H9 (cell line): ENCODE measurements around the gene ABHD16B. TPM values are rescaled to one million over a fixed set of nuclear protein-coding genes. Genes with fewer than 3 reads are reported as not detected.

Experiments used
- DNase-seq: peaks from one replicate; pipeline ENCODE4 v3.0.0-alpha.2; 2017
- H2AFZ ChIP-seq: one replicate; pipeline ENCODE4 v1.6.1; 2013; ENCODE audit warnings: mild to moderate bottlenecking, low read length, control low read depth, moderate library complexity
- H2AK5ac ChIP-seq: 2 replicates; pipeline ENCODE4 v1.6.1; 2013; ENCODE audit warnings: low read length, control low read depth, mixed read lengths; ENCODE audit not compliant: insufficient read length
- H2BK120ac ChIP-seq: one replicate; pipeline ENCODE4 v1.6.1; 2013; ENCODE audit warnings: low read depth, mild to moderate bottlenecking, low read length, control low read depth, inconsistent platforms; ENCODE audit not compliant: poor library complexity, severe bottlenecking
- H2BK12ac ChIP-seq: 2 replicates; pipeline ENCODE4 v1.6.1; 2013; ENCODE audit warnings: low read length, control low read depth, mixed read lengths, low read depth; ENCODE audit not compliant: insufficient read length
- H2BK15ac ChIP-seq: 2 replicates; pipeline ENCODE4 v1.6.1; 2013; ENCODE audit warnings: low read depth, low read length, control low read depth
- H2BK20ac ChIP-seq: one replicate; pipeline ENCODE4 v1.6.1; 2013; ENCODE audit warnings: low read depth, mild to moderate bottlenecking, low read length, control low read depth, inconsistent platforms; ENCODE audit not compliant: poor library complexity, severe bottlenecking
- H2BK5ac ChIP-seq: 2 replicates; pipeline ENCODE4 v1.6.1; 2013; ENCODE audit warnings: low read length, control low read depth, mixed read lengths; ENCODE audit not compliant: insufficient read length
- H3K14ac ChIP-seq: 2 replicates; pipeline ENCODE4 v1.6.1; 2013; ENCODE audit warnings: low read length, control low read depth; ENCODE audit not compliant: insufficient read depth
- H3K18ac ChIP-seq: 2 replicates; pipeline ENCODE4 v1.6.1; 2013; ENCODE audit warnings: low read depth, mild to moderate bottlenecking, mixed read lengths, low read length, control low read depth; ENCODE audit not compliant: insufficient read length
- H3K23ac ChIP-seq: 2 replicates; pipeline ENCODE4 v1.6.1; 2013; ENCODE audit warnings: low read length, control low read depth, mixed read lengths, low read depth; ENCODE audit not compliant: insufficient read length
- H3K23me2 ChIP-seq: 2 replicates; pipeline ENCODE4 v1.6.1; 2013; ENCODE audit warnings: low read depth, mild to moderate bottlenecking, mixed read lengths, low read length, control low read depth; ENCODE audit not compliant: insufficient read length, poor library complexity, severe bottlenecking
- H3K27ac ChIP-seq: 2 replicates; pipeline ENCODE4 v1.5.1; 2013; ENCODE audit warnings: low read length, control low read depth, mixed read lengths, low read depth; ENCODE audit not compliant: insufficient read length
- H3K27me3 ChIP-seq: 2 replicates; pipeline ENCODE4 v1.6.1; 2013; ENCODE audit warnings: low read length, control low read depth, inconsistent platforms; ENCODE audit not compliant: insufficient read depth
- H3K4ac ChIP-seq: 2 replicates; pipeline ENCODE4 v1.6.1; 2013; ENCODE audit warnings: low read depth, mild to moderate bottlenecking, control low read depth, inconsistent platforms, low read length, moderate library complexity
- H3K4me1 ChIP-seq: 2 replicates; pipeline ENCODE4 v1.6.1; 2013; ENCODE audit warnings: low read length, control low read depth, inconsistent platforms; ENCODE audit not compliant: insufficient read depth
- H3K4me2 ChIP-seq: 2 replicates; pipeline ENCODE4 v1.6.1; 2013; ENCODE audit warnings: low read length, control low read depth, mixed read lengths; ENCODE audit not compliant: insufficient read length, insufficient read depth
- H3K56ac ChIP-seq: 2 replicates; pipeline ENCODE4 v1.6.1; 2013; ENCODE audit warnings: low read depth, mild to moderate bottlenecking, mixed read lengths, low read length, control low read depth; ENCODE audit not compliant: insufficient read length
- H3K79me1 ChIP-seq: 2 replicates; pipeline ENCODE4 v1.6.1; 2013; ENCODE audit warnings: low read depth, mild to moderate bottlenecking, moderate library complexity, low read length, control low read depth, inconsistent platforms; ENCODE audit not compliant: insufficient read depth, poor library complexity, severe bottlenecking
- H3K79me2 ChIP-seq: 2 replicates; pipeline ENCODE4 v1.6.1; 2013; ENCODE audit warnings: low read length, control low read depth, inconsistent platforms; ENCODE audit not compliant: insufficient read depth
- H3K9ac ChIP-seq: 2 replicates; pipeline ENCODE4 v1.6.1; 2013; ENCODE audit warnings: low read length, control low read depth, mixed read lengths; ENCODE audit not compliant: insufficient read length; ENCODE audit errors: extremely low read depth
- H3K9me3 ChIP-seq: one replicate; pipeline ENCODE4 v1.6.1; 2013; ENCODE audit warnings: low read depth, low read length, inconsistent platforms; ENCODE audit not compliant: control insufficient read depth
- H3T11ph ChIP-seq: one replicate; pipeline ENCODE4 v1.6.1; 2013; ENCODE audit warnings: mild to moderate bottlenecking, low read length, control low read depth, inconsistent platforms
- H4K20me1 ChIP-seq: one replicate; pipeline ENCODE4 v1.6.1; 2013; ENCODE audit not compliant: control insufficient read depth, insufficient read length, insufficient read depth
- H4K5ac ChIP-seq: 2 replicates; pipeline ENCODE4 v1.6.1; 2013; ENCODE audit warnings: low read depth, mild to moderate bottlenecking, mixed read lengths, low read length, control low read depth; ENCODE audit not compliant: insufficient read length
- H4K8ac ChIP-seq: replicated peaks from 2 replicates; pipeline ENCODE4 v1.6.1; 2013; ENCODE audit warnings: low read length, control low read depth, mixed read lengths, low read depth; ENCODE audit not compliant: insufficient read length
- H4K91ac ChIP-seq: 2 replicates; pipeline ENCODE4 v1.6.1; 2013; ENCODE audit warnings: low read depth, mild to moderate bottlenecking, moderate library complexity, mixed read lengths, low read length, control low read depth; ENCODE audit not compliant: insufficient read length
- H3K27ac Mint-ChIP-seq, 3 experiments: 2 replicates in 2 of 3; 3 replicates in 1 of 3; pipeline ENCODE4 v1.8.0; 2020 to 2021; ENCODE audit warnings: mixed read lengths in 3 of 3, mild to moderate bottlenecking in 1 of 3, moderate library complexity in 1 of 3
- H3K27me3 Mint-ChIP-seq: 2 replicates; pipeline ENCODE4 v1.8.0; 2021; ENCODE audit warnings: low read depth, mild to moderate bottlenecking, moderate library complexity, mixed read lengths
- H3K36me3 Mint-ChIP-seq, 3 experiments: 2 replicates in 2 of 3; 3 replicates in 1 of 3; pipeline ENCODE4 v1.8.0; 2020 to 2021; ENCODE audit warnings: low read depth in 3 of 3, mixed read lengths in 3 of 3; ENCODE audit not compliant: insufficient read depth in 1 of 3
- H3K4me1 Mint-ChIP-seq, 2 experiments: 2 replicates each; pipeline ENCODE4 v1.8.0; 2020; ENCODE audit warnings: mixed read lengths in 2 of 2
- H3K4me3 Mint-ChIP-seq, 2 experiments: 2 replicates in 1 of 2; 3 replicates in 1 of 2; pipeline ENCODE4 v1.8.0; 2020 to 2021; ENCODE audit warnings: mild to moderate bottlenecking in 2 of 2, mixed read lengths in 2 of 2, moderate library complexity in 1 of 2
- H3K9me3 Mint-ChIP-seq, 2 experiments: 2 replicates in 1 of 2; 3 replicates in 1 of 2; pipeline ENCODE4 v1.8.0; 2020; ENCODE audit warnings: mild to moderate bottlenecking in 2 of 2, mixed read lengths in 2 of 2, moderate library complexity in 1 of 2
- WGBS: extraction: QIAGEN DNeasy Blood & Tissue Kit; methylation state at CpG from one replicate; pipeline ENCODE4 v1.1.7; 2013; ENCODE audit warnings: missing lambda C conversion rate, low lambda C conversion rate, mixed read lengths; ENCODE audit not compliant: insufficient read length; ENCODE audit errors: extremely low coverage; 5-methylcytosine and 5-hydroxymethylcytosine counted together
- total RNA-seq: library from RNA; stranded (reverse); gene quantifications from 2 replicates; pipeline ENCODE4 v1.2.1, GENCODE V29; 2021
- TF ChIP-seq, protein P1 (sequence below): fragments of 200-600 bp; sonication (generic); conservative IDR thresholded peaks from 3 replicates; pipeline ENCODE4 v1.8.0; 2021; ENCODE audit warnings: antibody characterized with exemption, mild to moderate bottlenecking

Gene ABHD16B
- total RNA-seq, 1 experiment from 2014 or later, result not detected

GRCh38 chr20:63893999-63894357 is 32.7 kb downstream of the ABHD16B start:
- H2BK15ac ChIP-seq, result no peak overlapping the region
- no peaks in the 10 kb centered on the region for H3K27me3 ChIP-seq
- peak overlapping the region; percentile 85 for H3K4me2 ChIP-seq
- no peak overlapping the region for H3K27ac ChIP-seq
- H2BK5ac ChIP-seq, result no peak overlapping the region
- Mint-ChIP-seq H3K9me3 (no peaks in the 10 kb centered on the region), H3K4me3 (peak overlapping the region; percentile 57 to 78), H3K27me3 (no peaks in the 10 kb centered on the region), H3K27ac (no peak overlapping the region), H3K4me1 (peaks cover 16 to 17% of the 10 kb centered on the region in 2 experiments), H3K36me3 (peaks cover 0 to 31% (median 24%) of the 10 kb centered on the region in 3 experiments; a peak in 5 of 7 replicates)
- H3K23me2 ChIP-seq, result peaks cover 6% of the 10 kb centered on the region
- H3K4me1 ChIP-seq, result 0 out of 2 replicates have a peak, but pooled peaks cover 2% of the 10 kb centered on the region
- no peak overlapping the region for H3K14ac ChIP-seq
- no peaks in the 10 kb centered on the region for H3K9me3 ChIP-seq
- no peak overlapping the region for H2BK20ac ChIP-seq
- no peak overlapping the region for H2BK12ac ChIP-seq
- no peak overlapping the region for H2AFZ ChIP-seq
- H4K8ac ChIP-seq, result no peak overlapping the region
- TF ChIP-seq, protein P1, sequence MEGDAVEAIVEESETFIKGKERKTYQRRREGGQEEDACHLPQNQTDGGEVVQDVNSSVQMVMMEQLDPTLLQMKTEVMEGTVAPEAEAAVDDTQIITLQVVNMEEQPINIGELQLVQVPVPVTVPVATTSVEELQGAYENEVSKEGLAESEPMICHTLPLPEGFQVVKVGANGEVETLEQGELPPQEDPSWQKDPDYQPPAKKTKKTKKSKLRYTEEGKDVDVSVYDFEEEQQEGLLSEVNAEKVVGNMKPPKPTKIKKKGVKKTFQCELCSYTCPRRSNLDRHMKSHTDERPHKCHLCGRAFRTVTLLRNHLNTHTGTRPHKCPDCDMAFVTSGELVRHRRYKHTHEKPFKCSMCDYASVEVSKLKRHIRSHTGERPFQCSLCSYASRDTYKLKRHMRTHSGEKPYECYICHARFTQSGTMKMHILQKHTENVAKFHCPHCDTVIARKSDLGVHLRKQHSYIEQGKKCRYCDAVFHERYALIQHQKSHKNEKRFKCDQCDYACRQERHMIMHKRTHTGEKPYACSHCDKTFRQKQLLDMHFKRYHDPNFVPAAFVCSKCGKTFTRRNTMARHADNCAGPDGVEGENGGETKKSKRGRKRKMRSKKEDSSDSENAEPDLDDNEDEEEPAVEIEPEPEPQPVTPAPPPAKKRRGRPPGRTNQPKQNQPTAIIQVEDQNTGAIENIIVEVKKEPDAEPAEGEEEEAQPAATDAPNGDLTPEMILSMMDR, result no peak
- H4K5ac ChIP-seq, result no peak overlapping the region
- H3K23ac ChIP-seq, result no peak overlapping the region
- no peak overlapping the region for H2BK120ac ChIP-seq
- H2AK5ac ChIP-seq, result no peak overlapping the region
- H3T11ph ChIP-seq, result no peak overlapping the region
- H3K56ac ChIP-seq, result no peak overlapping the region
- no peak for DNase-seq
- H4K20me1 ChIP-seq, result no peaks in the 10 kb centered on the region
- H3K79me2 ChIP-seq, result peaks cover 11% of the 10 kb centered on the region; the same call in 1 of the 2 replicates
- no peak overlapping the region for H3K4ac ChIP-seq
- no peak overlapping the region for H3K18ac ChIP-seq
- no peak overlapping the region for H4K91ac ChIP-seq
- H3K9ac ChIP-seq, result peak overlapping the region; percentile 2
- no CpG with 5 or more reads among the region's 6 CpGs for WGBS
- H3K79me1 ChIP-seq, result no peaks in the 10 kb centered on the region
